Neutrophil (primary cell): ENCODE results near the gene PERM1.

Experiments used
- H3K27ac ChIP-seq: fragments of 200-600 bp; sonication (generic); 2 replicates; pipeline ENCODE4 v1.5.1; 2016; ENCODE audit warnings: mild to moderate bottlenecking, moderate library complexity
- H3K27me3 ChIP-seq: fragments of 200-600 bp; sonication (generic); 2 replicates; pipeline ENCODE4 v1.6.0; 2016; ENCODE audit warnings: mild to moderate bottlenecking
- H3K36me3 ChIP-seq: fragments of 200-600 bp; sonication (generic); 2 replicates; pipeline ENCODE4 v1.5.1; 2017
- H3K4me1 ChIP-seq, 2 experiments: fragments of 200-600 bp in 1 of 2; sonication (generic) in 1 of 2; 1 replicate in 1 of 2; 2 replicates in 1 of 2; pipeline versions ENCODE4 v1.5.1 to v1.6.1; 2013 to 2016; ENCODE audit warnings: low read depth in 1 of 2, low read length in 1 of 2, mild to moderate bottlenecking in 1 of 2, moderate library complexity in 1 of 2; ENCODE audit not compliant: control insufficient read depth in 1 of 2, insufficient read depth in 1 of 2
- H3K4me3 ChIP-seq, 2 experiments: fragments of 200-600 bp in 1 of 2; sonication (generic) in 1 of 2; 1 replicate in 1 of 2; 2 replicates in 1 of 2; pipeline ENCODE4 v1.5.1; 2013 to 2016; ENCODE audit warnings: low read depth in 1 of 2, low read length in 1 of 2, mild to moderate bottlenecking in 1 of 2, moderate library complexity in 1 of 2
- H3K9me3 ChIP-seq: fragments of 200-600 bp; sonication (generic); 2 replicates; pipeline ENCODE4 v1.5.1; 2016
- TF ChIP-seq, protein P1 (sequence below): fragments of 200-600 bp; sonication (generic); IDR thresholded peaks from 2 replicates; pipeline ENCODE4 v1.5.1; 2016; ENCODE audit warnings: antibody characterized with exemption

PERM1 gene

DNA sequence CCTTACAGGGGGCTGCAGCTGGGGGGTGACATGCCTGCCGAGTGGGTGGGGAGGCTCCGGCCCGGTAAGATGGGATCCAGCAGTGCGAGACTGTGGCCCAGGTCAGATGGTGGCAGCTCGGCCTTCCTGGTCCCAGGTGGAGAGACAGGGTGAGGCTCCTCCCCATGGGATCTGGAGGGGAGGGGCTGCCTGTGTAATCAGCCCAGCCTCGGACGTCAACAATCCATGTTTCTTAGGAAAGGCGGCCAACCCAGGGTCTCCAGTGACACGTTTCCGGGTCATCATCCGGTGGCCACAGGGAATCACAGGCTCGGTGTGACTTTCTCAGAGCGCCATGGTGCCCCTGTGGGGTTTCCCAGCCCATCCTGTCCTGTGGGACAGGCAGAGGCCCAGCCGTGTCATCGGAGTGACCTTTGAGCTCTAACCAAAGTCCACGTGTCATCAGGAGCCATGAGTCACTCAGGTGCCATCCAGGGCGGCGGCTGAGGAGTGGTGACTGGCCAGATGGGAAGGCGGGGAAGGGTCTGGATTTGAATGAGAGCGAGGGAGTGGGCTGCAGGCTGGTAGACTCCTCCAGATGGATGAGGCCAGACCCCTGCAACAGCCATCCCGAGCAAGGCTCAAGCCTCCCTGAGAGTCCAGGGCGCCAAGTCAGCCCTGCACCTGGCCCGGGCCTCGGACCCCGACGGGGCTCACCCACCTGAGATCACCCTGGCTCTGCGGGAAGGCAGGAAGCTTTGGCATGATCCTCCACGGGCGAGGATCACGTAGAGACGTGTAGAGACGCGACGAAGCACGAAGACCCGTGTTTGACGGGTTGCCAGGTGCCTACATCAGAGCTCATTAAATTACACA, 24.6 kb upstream of the PERM1 start:
- TF ChIP-seq, protein P1, sequence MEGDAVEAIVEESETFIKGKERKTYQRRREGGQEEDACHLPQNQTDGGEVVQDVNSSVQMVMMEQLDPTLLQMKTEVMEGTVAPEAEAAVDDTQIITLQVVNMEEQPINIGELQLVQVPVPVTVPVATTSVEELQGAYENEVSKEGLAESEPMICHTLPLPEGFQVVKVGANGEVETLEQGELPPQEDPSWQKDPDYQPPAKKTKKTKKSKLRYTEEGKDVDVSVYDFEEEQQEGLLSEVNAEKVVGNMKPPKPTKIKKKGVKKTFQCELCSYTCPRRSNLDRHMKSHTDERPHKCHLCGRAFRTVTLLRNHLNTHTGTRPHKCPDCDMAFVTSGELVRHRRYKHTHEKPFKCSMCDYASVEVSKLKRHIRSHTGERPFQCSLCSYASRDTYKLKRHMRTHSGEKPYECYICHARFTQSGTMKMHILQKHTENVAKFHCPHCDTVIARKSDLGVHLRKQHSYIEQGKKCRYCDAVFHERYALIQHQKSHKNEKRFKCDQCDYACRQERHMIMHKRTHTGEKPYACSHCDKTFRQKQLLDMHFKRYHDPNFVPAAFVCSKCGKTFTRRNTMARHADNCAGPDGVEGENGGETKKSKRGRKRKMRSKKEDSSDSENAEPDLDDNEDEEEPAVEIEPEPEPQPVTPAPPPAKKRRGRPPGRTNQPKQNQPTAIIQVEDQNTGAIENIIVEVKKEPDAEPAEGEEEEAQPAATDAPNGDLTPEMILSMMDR, result no peak
- Histone ChIP-seq H3K27me3 (peaks cover 93% of the 10 kb centered on the region), H3K9me3 (no peaks in the 10 kb centered on the region), H3K36me3 (no peaks in the 10 kb centered on the region), H3K4me3 (no peak overlapping the region), H3K27ac (no peak overlapping the region), H3K4me1 (peaks cover under 1 to 4% of the 10 kb centered on the region in 2 experiments)

DNA sequence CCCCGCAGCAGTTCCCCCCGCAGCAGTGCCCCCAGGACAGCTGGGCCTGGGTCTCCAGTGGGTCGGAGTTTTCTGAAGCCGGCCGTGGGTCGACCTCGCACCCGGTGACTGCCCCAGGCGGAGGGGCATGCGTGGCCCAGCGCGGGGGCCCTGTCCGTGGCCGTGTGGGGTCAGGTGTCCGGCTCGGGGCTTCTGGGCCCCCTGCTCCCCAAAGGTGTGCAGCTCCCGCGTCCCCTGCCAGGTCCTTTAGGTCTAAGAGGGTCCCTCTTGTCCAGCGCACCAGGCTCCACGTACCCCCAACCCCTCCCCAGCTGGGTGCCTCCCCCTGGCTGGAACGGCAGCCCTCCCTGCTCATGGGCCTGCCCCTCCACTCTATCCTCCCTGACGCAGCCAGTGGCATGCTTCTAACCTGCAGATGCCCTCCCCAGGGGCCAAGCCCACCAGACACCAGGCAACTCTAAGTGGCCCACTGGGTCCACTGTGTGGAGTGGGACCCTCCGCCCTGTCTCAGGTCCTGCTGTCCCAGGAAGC, 23.9 kb upstream of the PERM1 start:
- TF ChIP-seq, protein P1, result no peak

DNA sequence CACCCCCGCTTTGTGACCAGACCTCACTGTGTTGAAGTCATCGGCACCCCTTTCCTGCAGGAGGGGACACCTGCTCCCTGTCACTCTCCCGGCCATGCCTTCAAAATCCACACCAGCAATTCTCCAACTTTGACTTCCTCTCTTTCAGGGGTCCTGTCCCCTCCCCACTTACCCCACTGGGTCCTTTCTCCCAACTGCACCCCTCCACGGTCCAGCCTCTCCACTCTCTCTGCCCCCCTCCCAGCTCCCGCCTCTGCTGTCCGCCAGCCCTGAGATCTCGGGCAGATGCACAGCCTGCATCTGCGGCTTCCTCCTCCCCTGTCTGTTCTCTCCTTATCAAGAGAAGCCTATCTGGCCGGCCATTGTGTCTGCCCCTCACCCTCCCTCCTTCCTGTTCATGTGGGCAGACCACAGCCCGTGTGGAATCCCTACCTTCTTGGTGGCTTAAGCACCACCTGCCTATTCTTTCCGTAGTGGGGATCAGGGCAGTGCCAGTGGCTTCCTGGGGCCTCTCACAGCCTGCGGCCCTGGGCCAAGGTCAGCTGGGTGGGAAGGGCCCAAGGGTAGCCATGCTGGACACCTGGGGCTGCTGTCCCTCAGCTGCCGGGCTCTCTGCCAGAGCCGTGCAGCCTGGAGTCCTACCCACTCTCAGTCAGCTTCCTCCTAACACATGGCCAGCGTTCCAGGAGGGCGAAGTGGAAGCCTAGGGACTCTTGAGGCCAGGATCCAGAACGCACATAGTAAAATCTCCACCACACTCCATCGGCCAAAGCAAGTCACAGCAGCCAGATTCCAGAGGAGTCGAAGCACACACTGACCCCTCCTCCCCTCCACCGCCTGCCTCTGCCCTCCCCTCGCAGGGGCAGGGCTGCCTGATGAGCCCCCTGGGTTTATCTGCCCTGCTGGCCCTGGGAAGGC, 23.1 kb upstream of the PERM1 start:
- no peaks in the 10 kb centered on the region for H3K36me3 ChIP-seq
- no peak overlapping the region for H3K4me3 ChIP-seq
- peaks cover 14 to 19% of the 10 kb centered on the region in 2 experiments for H3K4me1 ChIP-seq
- H3K9me3 ChIP-seq, result no peaks in the 10 kb centered on the region
- peaks cover 94% of the 10 kb centered on the region for H3K27me3 ChIP-seq
- no peak overlapping the region for H3K27ac ChIP-seq
- TF ChIP-seq, protein P1, result no peak

More for the DNA sequence above, 23.9 kb upstream of the PERM1 start:
- peaks cover 93% of the 10 kb centered on the region for H3K27me3 ChIP-seq
- H3K36me3 ChIP-seq, result no peaks in the 10 kb centered on the region
- H3K4me1 ChIP-seq, result peaks cover 8 to 11% of the 10 kb centered on the region in 2 experiments
- no peaks in the 10 kb centered on the region for H3K9me3 ChIP-seq
- H3K4me3 ChIP-seq, result no peak overlapping the region
- no peak overlapping the region for H3K27ac ChIP-seq

DNA sequence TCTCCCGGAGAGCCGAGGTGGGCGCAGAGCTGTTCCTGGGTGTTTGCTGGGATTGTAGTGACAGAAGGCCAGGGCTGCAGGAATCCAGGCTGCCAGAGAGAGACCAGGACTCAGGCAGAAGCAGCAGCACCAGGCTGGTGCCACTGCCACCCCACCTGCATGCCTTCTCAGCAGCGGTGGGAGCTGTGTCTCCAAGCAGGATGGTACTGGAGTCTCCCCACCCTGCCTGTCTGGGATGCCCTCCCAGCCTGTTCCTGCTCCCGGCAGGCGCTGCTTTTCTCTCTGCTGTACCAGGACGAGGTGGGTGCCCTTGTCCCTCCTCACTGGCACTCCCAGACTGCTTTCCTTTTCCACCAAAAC, 22.5 kb upstream of the PERM1 start:
- peaks cover 16 to 26% of the 10 kb centered on the region in 2 experiments for H3K4me1 ChIP-seq
- no peak overlapping the region for H3K27ac ChIP-seq
- TF ChIP-seq, protein P1, result no peak
- H3K4me3 ChIP-seq, result no peak overlapping the region
- peaks cover 95% of the 10 kb centered on the region for H3K27me3 ChIP-seq
- no peaks in the 10 kb centered on the region for H3K9me3 ChIP-seq
- H3K36me3 ChIP-seq, result no peaks in the 10 kb centered on the region

DNA sequence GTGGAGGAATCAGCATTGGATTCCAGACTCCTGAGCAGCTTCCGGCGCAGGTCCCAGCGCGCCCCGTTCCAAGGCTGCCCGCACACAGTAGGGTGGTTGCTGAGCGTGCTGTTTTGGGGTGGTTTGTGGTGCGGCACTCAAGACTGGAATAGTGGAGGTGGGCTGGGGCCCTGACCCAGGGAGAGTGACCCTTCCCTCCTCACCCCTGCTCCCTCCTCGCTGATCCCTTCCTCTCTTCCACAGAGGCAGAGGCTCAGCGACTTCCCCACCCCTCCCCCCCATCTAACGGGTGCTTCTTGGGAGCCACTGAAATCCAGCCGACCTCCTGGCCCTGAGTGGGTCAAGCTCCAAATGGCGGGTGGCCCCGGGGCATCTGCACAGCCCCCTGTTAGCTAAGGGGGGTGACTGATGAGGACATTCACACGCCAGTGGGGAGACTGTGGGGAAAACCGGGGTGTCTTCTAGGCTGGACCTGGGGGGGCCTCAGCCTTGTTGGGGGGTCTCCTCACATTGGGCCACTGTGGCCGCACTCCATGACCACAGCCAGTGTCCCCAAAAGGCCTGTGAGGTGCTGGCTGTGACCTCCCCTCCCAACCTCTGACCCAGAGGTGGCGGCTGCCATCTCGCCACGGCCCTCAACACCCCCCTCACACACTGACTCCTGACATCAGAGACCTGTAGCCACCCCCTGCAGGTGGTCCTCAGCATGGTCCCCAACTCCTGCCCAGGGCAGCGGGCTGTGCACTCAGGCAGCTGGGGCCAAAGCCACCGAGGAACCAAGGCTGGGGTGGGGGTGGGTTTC, 21.9 kb upstream of the PERM1 start:
- TF ChIP-seq, protein P1, result no peak
- Histone ChIP-seq H3K4me1 (peaks cover 22 to 31% of the 10 kb centered on the region in 2 experiments), H3K27ac (no peak overlapping the region), H3K36me3 (no peaks in the 10 kb centered on the region), H3K27me3 (peaks cover 95% of the 10 kb centered on the region), H3K9me3 (no peaks in the 10 kb centered on the region), H3K4me3 (no peak overlapping the region)
